Measurements from ENCODE around the gene COX6A1.
A peak's percentile ranks its signal among the peaks of the same experiment; 100 is the strongest.
"Not testable (repeated sequence)": the region's sequence is repeated elsewhere in the genome, so short reads cannot be mapped to it uniquely, and the experiment has no call there.

The COX6A1 gene

GRCh38 chr12:120438495-120439198, 734 bp downstream of the COX6A1 start:
- Histone ChIP-seq H3K4me2 (ENCODE audit: low read length) (peak overlapping the region; percentile 52), H3K27me3 (ENCODE audit: control insufficient read depth, insufficient read depth, low read length) (no peaks in the 10 kb centered on the region), H3K27ac (peak overlapping the region; percentile 79), H3K79me2 (peaks cover 14% of the 10 kb centered on the region), H3K36me3 (ENCODE audit: control insufficient read depth, insufficient read depth, low read length) (no peaks in the 10 kb centered on the region), H2AFZ (peak overlapping the region; percentile 100), H3K9me3 (ENCODE audit: control insufficient read depth, low read length) (no peaks in the 10 kb centered on the region), H3K9ac (no peak overlapping the region), H3K4me3 (ENCODE audit: low read depth, low read length) (peak overlapping the region; percentile 82), H3K4me1 (peaks cover 2% of the 10 kb centered on the region)
- no peak for TF ChIP-seq CTCF (IDR thresholded peaks at IDR 0.05)

- Histone ChIP-seq H3K9me3 (ENCODE audit: control insufficient read depth, low read length) (no peaks in the 10 kb centered on the region), H3K27ac (no peak overlapping the region), H2AFZ (no peak overlapping the region), H3K27me3 (ENCODE audit: control insufficient read depth, insufficient read depth, low read length) (no peaks in the 10 kb centered on the region), H3K36me3 (ENCODE audit: control insufficient read depth, insufficient read depth, low read length) (no peaks in the 10 kb centered on the region), H3K4me3 (ENCODE audit: low read depth, low read length) (peak overlapping the region; percentile 82), H3K79me2 (peaks cover 14% of the 10 kb centered on the region), H3K9ac (no peak overlapping the region), H3K4me2 (ENCODE audit: low read length) (peak overlapping the region; percentile 37), H3K4me1 (peaks cover 3% of the 10 kb centered on the region)
- peak; percentile 64 for TF ChIP-seq CTCF (IDR thresholded peaks at IDR 0.05)
These were observed 1.8 kb downstream of the COX6A1 start for GRCh38 chr12:120439646-120440247.

- H3K36me3 ChIP-seq (ENCODE audit: control insufficient read depth, insufficient read depth, low read length): no peaks in the 10 kb centered on the region
- no peaks in the 10 kb centered on the region for H3K9me3 ChIP-seq (ENCODE audit: control insufficient read depth, low read length)
- no peak overlapping the region for H3K9ac ChIP-seq
- H3K4me2 ChIP-seq (ENCODE audit: low read length): no peak overlapping the region
- H3K4me3 ChIP-seq (ENCODE audit: low read depth, low read length): no peak overlapping the region
- no peaks in the 10 kb centered on the region for H3K27me3 ChIP-seq (ENCODE audit: control insufficient read depth, insufficient read depth, low read length)
- H3K79me2 ChIP-seq: peaks cover 36% of the 10 kb centered on the region
- H2AFZ ChIP-seq: no peak overlapping the region
- H3K4me1 ChIP-seq: peaks cover 12% of the 10 kb centered on the region
- peak overlapping the region; percentile 13 for H3K27ac ChIP-seq
- no peak for TF ChIP-seq CTCF (IDR thresholded peaks at IDR 0.05)
These were observed 6.8 kb downstream of the COX6A1 start for GRCh38 chr12:120444676-120445075.

GRCh38 chr12:120445911-120446843, 8.3 kb downstream of the COX6A1 start, which contains the start of the genes GATC and TRIAP1:
Gene GATC, plus strand, starts transcription at chr12:120446444. Its CDS starts 37 bp downstream, at chr12:120446481.
Gene TRIAP1, minus strand, starts transcription at chr12:120446384. Its CDS starts 12 bp downstream, at chr12:120446372.
- TF ChIP-seq CTCF (IDR thresholded peaks at IDR 0.05): no peak
- Histone ChIP-seq H3K4me3 (ENCODE audit: low read depth, low read length) (peak within 1 kb of the TSS; percentile 85), H3K27me3 (ENCODE audit: control insufficient read depth, insufficient read depth, low read length) (no peaks in the 10 kb centered on the region), H2AFZ (peak within 1 kb of the TSS; percentile 55), H3K79me2 (peaks cover 34% of the 10 kb centered on the region), H3K4me1 (peaks cover 12% of the 10 kb centered on the region), H3K36me3 (ENCODE audit: control insufficient read depth, insufficient read depth, low read length) (no peaks in the 10 kb centered on the region), H3K9me3 (ENCODE audit: control insufficient read depth, low read length) (no peaks in the 10 kb centered on the region), H3K4me2 (ENCODE audit: low read length) (peak within 1 kb of the TSS; percentile 64), H3K27ac (peak within 1 kb of the TSS; percentile 58), H3K9ac (peak within 1 kb of the TSS; percentile 24)

- not testable (repeated sequence) for H3K9ac ChIP-seq; H3K36me3 ChIP-seq (ENCODE audit: control insufficient read depth, insufficient read depth, low read length); H3K9me3 ChIP-seq (ENCODE audit: control insufficient read depth, low read length); H3K27me3 ChIP-seq (ENCODE audit: control insufficient read depth, insufficient read depth, low read length)
- Histone ChIP-seq H3K4me1 (peaks cover 12% of the 10 kb centered on the region), H3K27ac (peak overlapping the region; percentile 58), H3K79me2 (peaks cover 34% of the 10 kb centered on the region), H3K4me3 (ENCODE audit: low read depth, low read length) (peak overlapping the region; percentile 85), H2AFZ (peak overlapping the region; percentile 55), H3K4me2 (ENCODE audit: low read length) (peak overlapping the region; percentile 64)
These were observed 8.9 kb downstream of the COX6A1 start for GRCh38 chr12:120446844-120447178.

Measured in parathyroid adenoma (tissue), 2 donors.